Cortex of kidney (tissue), 1 donor: Measurements from ENCODE around the gene NRL.

Experiments used
- DNase-seq: peaks from one replicate; lab custom pipeline; 2025; lab: John Stamatoyannopoulos, UW

Gene NRL

GRCh38 chr14:24144451-24144850 is 29.7 kb upstream of the NRL start:
- no peak for DNase-seq

DNA sequence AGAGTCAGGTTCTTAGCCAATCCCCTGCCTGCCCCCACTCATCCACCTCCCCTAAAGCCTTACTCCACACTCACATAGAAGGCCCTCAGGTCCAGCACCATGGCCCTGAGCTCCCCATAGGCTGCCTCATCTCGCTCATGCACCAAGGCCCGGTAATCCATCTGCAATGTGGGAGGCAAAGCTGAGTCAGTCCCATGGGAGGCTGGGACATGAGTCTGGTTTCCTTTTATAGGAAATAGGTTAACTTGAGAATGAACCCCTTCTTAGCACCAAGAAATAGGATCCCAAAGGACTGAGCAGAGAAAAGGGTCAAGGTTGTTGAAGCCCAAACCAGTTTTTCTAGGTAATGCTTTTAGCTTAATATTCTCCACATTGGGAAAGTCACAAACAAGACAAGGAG is 28.8 kb upstream of the NRL start:
- no peak for DNase-seq

DNA sequence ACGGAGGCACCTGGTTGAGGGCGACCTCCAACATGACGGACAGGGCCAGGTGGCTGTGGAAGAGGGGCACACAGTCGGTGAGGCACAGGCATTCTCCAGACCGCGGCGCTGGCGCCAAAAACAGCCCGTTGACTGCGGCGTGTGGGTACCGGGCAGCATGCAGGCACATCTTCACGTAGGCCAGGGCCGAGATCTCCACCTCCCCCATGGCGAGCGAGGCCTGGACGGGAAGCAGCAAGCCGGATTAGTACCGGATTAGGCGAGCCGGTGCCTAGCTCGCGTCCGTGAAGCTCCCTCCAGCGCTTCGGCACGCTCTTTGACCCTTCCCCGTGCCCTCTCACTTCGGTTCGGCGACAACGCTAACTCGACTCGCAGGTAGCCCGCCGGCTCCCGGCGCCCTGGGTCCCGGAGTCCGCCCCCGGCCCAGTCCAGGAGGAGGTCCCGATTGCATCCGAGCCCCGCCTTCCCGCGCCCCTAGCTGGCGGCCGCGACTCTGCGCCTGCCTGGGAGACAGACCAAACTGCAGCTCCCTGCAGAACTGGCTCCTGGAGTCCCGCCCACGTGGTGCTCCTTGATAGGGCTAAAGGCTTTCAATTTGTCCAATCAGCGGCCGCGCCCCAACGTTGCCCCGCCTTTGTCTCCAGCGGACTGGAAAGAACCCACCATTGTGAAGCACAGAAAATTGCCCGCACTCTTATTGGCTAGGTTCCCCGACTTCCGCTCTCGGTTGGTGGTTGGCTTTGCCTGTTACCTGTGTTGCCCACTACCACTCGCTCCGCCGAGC is 26.5 kb upstream of the NRL start, which contains the start of gene EMC9:
Gene EMC9 (minus strand): TSS at position 495 of the 784 bp plus-strand sequence. CDS start 287 bp downstream, at position 208.
- DNase-seq: peak; percentile 77

DNA sequence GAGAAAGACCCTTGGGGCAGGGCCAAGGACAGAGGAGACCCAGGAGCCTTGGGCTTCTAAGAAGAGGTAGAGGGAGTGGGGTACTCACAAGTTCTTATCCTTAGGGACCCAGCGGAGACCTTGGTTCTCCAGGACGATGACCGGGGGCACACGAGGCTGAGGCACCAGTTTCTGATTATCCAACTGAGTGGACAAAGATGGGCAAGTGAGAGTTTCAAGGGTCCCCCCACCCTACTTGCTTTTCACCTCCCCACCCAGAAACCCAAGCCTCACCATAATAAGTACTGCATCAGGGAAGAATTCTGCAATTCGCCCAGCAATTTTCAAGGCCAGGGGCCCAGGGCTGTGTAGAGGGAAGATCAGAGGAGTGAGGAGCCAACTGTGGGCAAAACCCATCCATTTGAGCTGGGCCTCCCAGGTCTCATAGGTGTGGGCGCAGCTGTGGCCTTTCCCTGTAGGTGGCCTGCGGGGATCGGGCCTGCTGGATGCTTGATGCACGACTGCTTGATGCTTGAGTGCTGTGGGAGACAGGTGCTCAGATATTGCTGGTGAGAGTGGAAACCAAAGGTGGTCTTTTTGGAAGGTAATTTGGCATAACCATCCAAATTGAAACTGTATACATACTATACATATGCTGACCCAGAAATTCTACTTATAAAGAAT is 24.7 kb upstream of the NRL start:
- DNase-seq: no peak

DNA sequence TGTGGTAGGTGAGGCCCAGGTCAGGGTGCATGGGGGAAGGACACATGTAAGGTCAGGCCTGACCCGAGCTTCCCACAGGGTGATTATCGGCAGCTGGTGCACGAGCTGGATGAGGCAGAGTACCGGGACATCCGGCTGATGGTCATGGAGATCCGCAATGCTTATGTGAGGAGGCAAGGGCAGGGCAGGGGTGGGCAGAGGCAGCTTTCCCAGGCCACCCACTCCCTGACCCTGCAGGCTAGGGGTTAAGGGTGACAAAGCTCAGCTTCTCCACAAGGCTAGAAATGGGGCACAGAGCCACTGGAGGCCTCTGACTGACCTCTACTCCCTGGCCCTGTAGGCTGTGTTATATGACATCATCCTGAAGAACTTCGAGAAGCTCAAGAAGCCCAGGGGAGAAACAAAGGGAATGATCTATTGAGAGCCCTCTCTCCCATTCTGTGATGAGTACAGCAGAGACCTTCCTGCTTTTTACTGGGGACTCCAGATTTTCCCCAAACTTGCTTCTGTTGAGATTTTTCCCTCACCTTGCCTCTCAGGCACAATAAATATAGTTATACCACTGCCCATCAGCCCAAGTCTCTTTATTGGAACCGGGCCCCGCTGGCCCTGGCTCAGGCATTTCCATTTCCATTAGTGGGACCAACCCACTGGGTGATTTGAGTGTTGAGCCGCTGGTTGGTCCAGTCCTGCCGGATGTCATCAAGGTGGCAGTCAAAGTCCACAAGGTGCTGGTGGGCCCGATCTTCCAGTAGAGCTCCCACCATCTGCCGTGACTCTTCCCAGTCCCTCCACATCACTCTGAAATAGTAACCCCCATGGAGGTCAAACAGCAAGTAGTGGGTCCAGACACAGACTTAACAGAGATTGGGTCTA is 23.9 kb upstream of the NRL start:
- DNase-seq: no peak

GRCh38 chr14:24137529-24138395 is 23.0 kb upstream of the NRL start:
- DNase-seq: no peak

GRCh38 chr14:24136684-24137528 is 22.2 kb upstream of the NRL start:
- DNase-seq: no peak

GRCh38 chr14:24135834-24136683 is 21.3 kb upstream of the NRL start, which contains the start of gene PSME1:
PSME1 (plus strand) TSS chr14:24136194; CDS start chr14:24136263, 69 bp downstream.
- DNase-seq: no peak

- DNase-seq: no peak
Observed at GRCh38 chr14:24135584-24135833, 20.8 kb upstream of the NRL start.

DNA sequence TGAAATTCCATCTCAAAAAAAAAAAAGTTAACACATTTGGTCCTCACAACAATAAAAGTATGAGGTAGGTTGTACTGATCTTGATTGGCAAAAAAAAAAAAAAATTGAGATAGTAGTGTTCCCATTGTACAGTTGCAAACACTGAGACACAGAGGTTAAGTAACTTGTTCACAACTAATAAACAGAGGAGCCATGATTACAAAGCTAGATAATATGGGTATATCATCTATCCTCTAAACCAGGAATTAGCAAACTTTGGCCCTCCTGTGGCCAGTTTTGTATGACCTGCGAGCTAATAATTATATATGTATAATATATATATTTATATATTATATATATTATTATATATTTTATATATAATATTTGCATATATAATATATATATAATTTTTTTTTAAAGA is 19.0 kb upstream of the NRL start:
- no peak for DNase-seq

- DNase-seq: no peak
Observed at GRCh38 chr14:24132976-24133375, 18.2 kb upstream of the NRL start.

- no peak for DNase-seq
Observed at GRCh38 chr14:24132061-24132685, 17.4 kb upstream of the NRL start.

DNA sequence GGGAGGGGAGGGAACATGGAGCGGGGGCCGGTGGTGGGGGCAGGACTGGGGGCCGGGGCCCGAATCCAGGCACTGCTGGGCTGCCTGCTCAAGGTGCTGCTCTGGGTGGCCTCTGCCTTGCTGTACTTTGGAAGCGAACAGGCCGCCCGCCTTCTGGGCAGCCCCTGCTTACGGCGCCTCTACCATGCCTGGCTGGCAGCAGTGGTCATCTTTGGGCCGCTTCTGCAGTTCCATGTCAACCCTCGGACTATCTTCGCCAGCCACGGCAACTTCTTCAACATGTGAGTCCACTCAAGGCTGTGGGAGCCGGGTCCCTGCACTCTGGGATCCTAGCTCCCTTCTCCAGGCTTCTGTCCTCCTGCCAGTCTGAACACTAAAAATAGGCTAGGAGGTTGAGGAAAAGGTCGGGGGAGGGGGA is 16.8 kb upstream of the NRL start:
- no peak for DNase-seq

GRCh38 chr14:24130717-24131548 is 16.2 kb upstream of the NRL start:
- no peak for DNase-seq

DNA sequence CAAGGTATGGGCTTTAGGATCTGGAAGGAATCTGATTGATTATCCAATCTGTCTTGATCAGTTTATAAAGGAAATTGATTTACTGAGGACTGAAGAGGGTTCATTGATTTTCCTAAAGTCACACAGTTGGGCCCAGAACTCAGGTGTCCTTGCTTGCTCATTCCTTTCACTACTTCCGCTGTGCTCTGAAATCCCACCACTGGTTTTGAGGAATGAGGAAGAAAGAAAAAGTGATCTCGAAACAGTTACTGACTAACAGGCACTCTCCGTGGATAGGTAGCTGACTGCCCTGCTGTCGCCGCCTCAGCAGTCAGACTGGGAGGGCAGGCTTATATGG is 15.6 kb upstream of the NRL start, which contains the start of gene FITM1:
Gene FITM1 (plus strand): TSS at position 280 of the 337 bp plus-strand sequence. CDS start 905 bp downstream, outside the sequence.
- no peak for DNase-seq

DNA sequence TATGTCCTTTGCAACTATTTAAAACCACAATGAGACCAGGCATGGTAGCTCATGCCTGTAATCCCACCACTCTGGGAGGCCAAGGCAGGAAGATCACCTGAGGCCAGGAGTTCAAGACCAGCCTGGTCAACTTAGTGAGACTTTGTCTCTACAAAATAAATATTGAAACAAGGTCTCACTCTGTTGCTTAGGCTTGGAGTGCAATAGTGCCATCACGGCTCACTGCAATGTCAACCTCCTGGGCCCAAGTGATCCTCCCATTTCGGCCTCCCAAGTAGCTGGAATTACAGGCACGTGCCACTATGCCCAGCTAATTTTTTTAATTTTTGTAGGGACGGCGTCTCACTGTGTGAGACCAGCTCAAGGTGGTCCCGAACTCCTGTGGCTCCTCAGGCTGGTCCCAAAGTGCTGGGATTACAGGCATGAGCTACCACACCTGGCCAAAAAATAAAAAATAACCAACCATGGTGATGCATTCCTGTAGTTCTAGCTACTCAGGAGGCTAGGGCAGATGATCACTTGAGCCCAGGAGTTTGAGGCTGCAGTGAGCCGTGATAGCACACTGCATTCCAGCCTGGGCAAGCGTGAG is 14.8 kb upstream of the NRL start:
- DNase-seq: no peak

DNA sequence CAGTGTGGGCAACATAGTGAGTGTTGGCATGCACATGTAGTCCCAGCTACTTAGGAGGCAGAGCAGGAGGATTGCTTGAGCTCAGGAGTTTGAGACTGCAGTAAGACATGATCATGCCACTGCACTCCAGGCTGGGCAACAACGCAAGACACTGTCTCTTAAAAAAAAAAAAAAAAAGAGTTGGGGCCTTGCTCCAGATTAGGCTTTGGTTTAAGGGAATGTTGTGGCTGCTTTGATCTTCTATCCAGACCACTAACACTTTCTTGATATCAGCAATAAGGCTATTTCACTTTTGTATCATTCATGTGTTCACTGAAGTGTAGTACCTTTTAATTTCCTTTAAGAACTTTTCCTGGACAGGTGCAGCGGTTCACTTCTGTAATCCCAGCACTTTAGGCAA is 12.9 kb upstream of the NRL start:
- DNase-seq: no peak

DNA sequence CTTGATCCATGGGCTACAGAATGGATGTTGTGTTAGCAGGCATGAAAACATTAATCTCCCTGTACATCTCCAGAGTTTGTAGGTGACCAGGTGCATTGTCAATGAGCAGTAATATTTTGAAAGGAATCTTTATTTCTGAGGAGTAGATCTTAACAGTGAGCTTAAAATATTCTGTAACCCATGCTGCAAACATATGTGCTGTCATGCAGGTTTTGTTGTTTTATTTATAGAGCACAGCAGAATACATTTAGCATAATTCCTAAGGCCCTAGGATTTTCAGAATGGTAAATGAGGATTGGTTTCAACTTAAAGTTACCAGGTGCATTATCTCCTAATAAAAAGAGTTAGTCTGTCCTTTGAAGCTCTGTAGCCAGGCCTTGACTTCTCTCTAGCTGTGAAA is 12.2 kb upstream of the NRL start:
- no peak for DNase-seq
